Liver (tissue), 3 donors: Measurements from ENCODE around the gene PLAC1.

Experiments used
- CTCF ChIP-seq: fragments of 150-350 bp; IDR thresholded peaks from 2 replicates; pipeline ENCODE4 v1.5.1; 2017; ENCODE audit warnings: improper control_type of control experiment, low read depth, low read length; ENCODE audit not compliant: missing input control
- GABPA ChIP-seq, 2 donors: IDR thresholded peaks in 1 of 2; conservative IDR thresholded peaks in 1 of 2; 2 replicates each; pipeline ENCODE4 v1.6.1; 2016; ENCODE audit warnings: antibody characterized with exemption in 2 of 2, mild to moderate bottlenecking in 1 of 2, moderate library complexity in 1 of 2
- MAX ChIP-seq: IDR thresholded peaks from 2 replicates; pipeline ENCODE4 v1.6.1; 2016; ENCODE audit warnings: antibody characterized with exemption
- TAF1 ChIP-seq: conservative IDR thresholded peaks from 2 replicates; pipeline ENCODE4 v1.6.1; 2016; ENCODE audit warnings: antibody characterized with exemption, mild to moderate bottlenecking
- TF ChIP-seq, protein P1 (sequence below): IDR thresholded peaks from 2 replicates; pipeline ENCODE4 v1.6.1; 2016; ENCODE audit warnings: antibody characterized with exemption, mild to moderate bottlenecking
- donor health status: healthy.
- donor health status: healthy.

- TF ChIP-seq GABPA (IDR thresholded peaks at IDR 0.05 in 1 of 2, conservative IDR thresholded peaks at IDR 0.05 in 1 of 2) (no peak), CTCF (no peak), MAX (no peak), TAF1 (no peak)
- TF ChIP-seq, protein P1, sequence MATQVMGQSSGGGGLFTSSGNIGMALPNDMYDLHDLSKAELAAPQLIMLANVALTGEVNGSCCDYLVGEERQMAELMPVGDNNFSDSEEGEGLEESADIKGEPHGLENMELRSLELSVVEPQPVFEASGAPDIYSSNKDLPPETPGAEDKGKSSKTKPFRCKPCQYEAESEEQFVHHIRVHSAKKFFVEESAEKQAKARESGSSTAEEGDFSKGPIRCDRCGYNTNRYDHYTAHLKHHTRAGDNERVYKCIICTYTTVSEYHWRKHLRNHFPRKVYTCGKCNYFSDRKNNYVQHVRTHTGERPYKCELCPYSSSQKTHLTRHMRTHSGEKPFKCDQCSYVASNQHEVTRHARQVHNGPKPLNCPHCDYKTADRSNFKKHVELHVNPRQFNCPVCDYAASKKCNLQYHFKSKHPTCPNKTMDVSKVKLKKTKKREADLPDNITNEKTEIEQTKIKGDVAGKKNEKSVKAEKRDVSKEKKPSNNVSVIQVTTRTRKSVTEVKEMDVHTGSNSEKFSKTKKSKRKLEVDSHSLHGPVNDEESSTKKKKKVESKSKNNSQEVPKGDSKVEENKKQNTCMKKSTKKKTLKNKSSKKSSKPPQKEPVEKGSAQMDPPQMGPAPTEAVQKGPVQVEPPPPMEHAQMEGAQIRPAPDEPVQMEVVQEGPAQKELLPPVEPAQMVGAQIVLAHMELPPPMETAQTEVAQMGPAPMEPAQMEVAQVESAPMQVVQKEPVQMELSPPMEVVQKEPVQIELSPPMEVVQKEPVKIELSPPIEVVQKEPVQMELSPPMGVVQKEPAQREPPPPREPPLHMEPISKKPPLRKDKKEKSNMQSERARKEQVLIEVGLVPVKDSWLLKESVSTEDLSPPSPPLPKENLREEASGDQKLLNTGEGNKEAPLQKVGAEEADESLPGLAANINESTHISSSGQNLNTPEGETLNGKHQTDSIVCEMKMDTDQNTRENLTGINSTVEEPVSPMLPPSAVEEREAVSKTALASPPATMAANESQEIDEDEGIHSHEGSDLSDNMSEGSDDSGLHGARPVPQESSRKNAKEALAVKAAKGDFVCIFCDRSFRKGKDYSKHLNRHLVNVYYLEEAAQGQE = no peak
Measured at GRCh38 chrX:134693644-134694043, 35.4 kb upstream of the PLAC1 start.
